ENCODE data around the gene CWC22.
"Not testable (repeated sequence)": the region's sequence is repeated elsewhere in the genome, so short reads cannot be mapped to it uniquely, and the experiment has no call there.

DNA sequence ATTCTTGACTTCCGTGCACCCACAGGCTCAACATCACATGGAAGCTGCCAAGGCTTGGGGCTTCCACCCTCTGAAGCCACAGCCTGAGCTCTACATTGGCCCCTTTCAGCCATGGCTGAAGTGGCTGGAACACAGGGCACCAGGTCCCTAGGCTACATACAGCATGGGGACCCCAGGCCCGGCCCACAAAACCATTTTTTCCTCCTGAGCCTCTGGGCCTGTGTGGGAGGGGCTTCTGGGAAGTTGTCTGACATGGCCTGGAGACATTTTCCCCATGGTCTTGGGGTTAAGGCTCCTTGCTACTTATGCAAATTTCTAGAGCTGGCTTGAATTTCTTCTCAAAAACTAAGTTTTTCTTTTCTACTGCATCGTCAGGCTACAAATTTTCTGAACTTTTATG is 77.1 kb downstream of the CWC22 start:
- TF ChIP-seq, protein P1, sequence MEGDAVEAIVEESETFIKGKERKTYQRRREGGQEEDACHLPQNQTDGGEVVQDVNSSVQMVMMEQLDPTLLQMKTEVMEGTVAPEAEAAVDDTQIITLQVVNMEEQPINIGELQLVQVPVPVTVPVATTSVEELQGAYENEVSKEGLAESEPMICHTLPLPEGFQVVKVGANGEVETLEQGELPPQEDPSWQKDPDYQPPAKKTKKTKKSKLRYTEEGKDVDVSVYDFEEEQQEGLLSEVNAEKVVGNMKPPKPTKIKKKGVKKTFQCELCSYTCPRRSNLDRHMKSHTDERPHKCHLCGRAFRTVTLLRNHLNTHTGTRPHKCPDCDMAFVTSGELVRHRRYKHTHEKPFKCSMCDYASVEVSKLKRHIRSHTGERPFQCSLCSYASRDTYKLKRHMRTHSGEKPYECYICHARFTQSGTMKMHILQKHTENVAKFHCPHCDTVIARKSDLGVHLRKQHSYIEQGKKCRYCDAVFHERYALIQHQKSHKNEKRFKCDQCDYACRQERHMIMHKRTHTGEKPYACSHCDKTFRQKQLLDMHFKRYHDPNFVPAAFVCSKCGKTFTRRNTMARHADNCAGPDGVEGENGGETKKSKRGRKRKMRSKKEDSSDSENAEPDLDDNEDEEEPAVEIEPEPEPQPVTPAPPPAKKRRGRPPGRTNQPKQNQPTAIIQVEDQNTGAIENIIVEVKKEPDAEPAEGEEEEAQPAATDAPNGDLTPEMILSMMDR (IDR thresholded peaks at IDR 0.05), result not testable (repeated sequence)
- not testable (repeated sequence) for TF ChIP-seq POLR2A (IDR thresholded peaks at IDR 0.05; ENCODE audit: low read depth)

Data from esophagus muscularis mucosa (tissue), 3 donors.